ENCODE data around the gene ARMC12.

DNA sequence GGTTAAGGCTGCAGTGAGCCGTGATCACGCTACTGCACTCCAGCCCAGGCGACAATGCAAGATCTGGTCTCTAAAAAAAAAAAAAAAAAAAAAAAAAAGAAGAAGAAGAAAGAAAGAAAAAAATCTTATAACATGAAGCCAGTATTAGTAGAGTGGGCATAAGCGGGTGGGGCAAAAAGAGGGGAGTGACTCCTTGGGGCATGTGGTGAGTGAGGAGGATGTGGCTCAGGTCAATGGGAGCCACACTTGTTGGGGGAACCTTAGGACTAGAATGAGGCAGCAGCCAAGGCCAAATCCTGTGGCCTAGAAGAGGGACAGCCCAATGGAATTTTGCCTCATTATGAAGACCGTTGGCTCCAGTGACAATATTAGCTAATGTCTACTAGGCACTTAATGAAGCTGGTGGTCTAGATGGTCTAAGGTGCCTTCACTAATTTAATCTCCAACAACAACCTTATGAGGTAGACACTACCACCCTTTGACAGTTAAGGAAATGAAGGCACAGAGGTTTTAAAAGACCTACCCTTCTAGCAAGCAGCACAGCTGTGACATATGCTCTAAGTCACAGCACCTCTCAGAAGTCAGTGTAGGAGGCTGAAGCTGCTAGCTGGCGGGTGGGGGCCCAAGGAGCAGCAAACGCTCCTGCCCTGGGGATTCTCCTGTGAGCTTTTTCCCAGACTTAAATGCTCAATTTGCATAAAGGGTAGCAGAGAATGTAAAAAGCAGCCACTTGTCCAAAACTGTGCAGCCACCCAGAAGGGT lies 23.6 kb upstream of the ARMC12 start:
- TF ChIP-seq EZH2 (IDR thresholded peaks at IDR 0.05; ENCODE audit: borderline replicate concordance, low read depth, low read length, severe bottlenecking) (no peak), FOS (IDR thresholded peaks at IDR 0.05; ENCODE audit: borderline replicate concordance, insufficient read depth, low read length) (no peak)
- TF ChIP-seq, protein P1, sequence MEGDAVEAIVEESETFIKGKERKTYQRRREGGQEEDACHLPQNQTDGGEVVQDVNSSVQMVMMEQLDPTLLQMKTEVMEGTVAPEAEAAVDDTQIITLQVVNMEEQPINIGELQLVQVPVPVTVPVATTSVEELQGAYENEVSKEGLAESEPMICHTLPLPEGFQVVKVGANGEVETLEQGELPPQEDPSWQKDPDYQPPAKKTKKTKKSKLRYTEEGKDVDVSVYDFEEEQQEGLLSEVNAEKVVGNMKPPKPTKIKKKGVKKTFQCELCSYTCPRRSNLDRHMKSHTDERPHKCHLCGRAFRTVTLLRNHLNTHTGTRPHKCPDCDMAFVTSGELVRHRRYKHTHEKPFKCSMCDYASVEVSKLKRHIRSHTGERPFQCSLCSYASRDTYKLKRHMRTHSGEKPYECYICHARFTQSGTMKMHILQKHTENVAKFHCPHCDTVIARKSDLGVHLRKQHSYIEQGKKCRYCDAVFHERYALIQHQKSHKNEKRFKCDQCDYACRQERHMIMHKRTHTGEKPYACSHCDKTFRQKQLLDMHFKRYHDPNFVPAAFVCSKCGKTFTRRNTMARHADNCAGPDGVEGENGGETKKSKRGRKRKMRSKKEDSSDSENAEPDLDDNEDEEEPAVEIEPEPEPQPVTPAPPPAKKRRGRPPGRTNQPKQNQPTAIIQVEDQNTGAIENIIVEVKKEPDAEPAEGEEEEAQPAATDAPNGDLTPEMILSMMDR (IDR thresholded peaks at IDR 0.05; ENCODE audit: extremely low read depth in 1 of 2, insufficient read depth in 1 of 2, low read depth in 1 of 2, low read length in 2 of 2): no peak
- TF ChIP-seq, protein P2, sequence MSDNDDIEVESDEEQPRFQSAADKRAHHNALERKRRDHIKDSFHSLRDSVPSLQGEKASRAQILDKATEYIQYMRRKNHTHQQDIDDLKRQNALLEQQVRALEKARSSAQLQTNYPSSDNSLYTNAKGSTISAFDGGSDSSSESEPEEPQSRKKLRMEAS (IDR thresholded peaks at IDR 0.05; ENCODE audit: insufficient read depth, insufficient read length): no peak

All from endothelial cell of umbilical vein (primary cell).